Umbilical cord (tissue), 2 donors: ENCODE results near the gene ZBTB7C. TPM values are rescaled to one million over a fixed set of nuclear protein-coding genes. Genes with fewer than 3 reads are reported as not detected.

Source experiments
- DNase-seq: peaks from one replicate; pipeline ENCODE4 v3.0.0-alpha.2; 2015; ENCODE audit warnings: low spot score
- total RNA-seq: library from RNA; depleted of rRNA; stranded (reverse); fragments of >200 nt; gene quantifications from one replicate; pipeline ENCODE4 v1.2.3, GENCODE V29; 2014; ENCODE audit warnings: low replicate concordance; ENCODE audit not compliant: insufficient read depth

Gene ZBTB7C
- total RNA-seq, 1 donor from 2014 or later, result 1.7 TPM

GRCh38 chr18:48098538-48098937 is 310.6 kb downstream of the ZBTB7C start:
- no peak for DNase-seq

GRCh38 chr18:48098007-48098406 is 311.2 kb downstream of the ZBTB7C start:
- no peak for DNase-seq

- DNase-seq, result no peak
These were observed 313.5 kb downstream of the ZBTB7C start for GRCh38 chr18:48095726-48096125.

- no peak for DNase-seq
These were observed 316.1 kb downstream of the ZBTB7C start for GRCh38 chr18:48093104-48093503.

GRCh38 chr18:48091869-48092497 is 317.2 kb downstream of the ZBTB7C start:
- DNase-seq, result no peak

GRCh38 chr18:48090702-48091101 is 318.5 kb downstream of the ZBTB7C start:
- no peak for DNase-seq

- DNase-seq, result no peak
These were observed 319.2 kb downstream of the ZBTB7C start for GRCh38 chr18:48090021-48090420.

GRCh38 chr18:48085781-48086487 is 323.2 kb downstream of the ZBTB7C start:
- no peak for DNase-seq

GRCh38 chr18:48084858-48085257 is 324.3 kb downstream of the ZBTB7C start:
- DNase-seq, result no peak

GRCh38 chr18:48084041-48084757 is 325.0 kb downstream of the ZBTB7C start:
- no peak for DNase-seq

- no peak for DNase-seq
These were observed 328.6 kb downstream of the ZBTB7C start for GRCh38 chr18:48080546-48080945.

- no peak for DNase-seq
These were observed 329.3 kb downstream of the ZBTB7C start for GRCh38 chr18:48079885-48080284.

- no peak for DNase-seq
These were observed 330.7 kb downstream of the ZBTB7C start for GRCh38 chr18:48078448-48078847.

GRCh38 chr18:48077291-48077690 is 331.9 kb downstream of the ZBTB7C start:
- no peak for DNase-seq

- no peak for DNase-seq
These were observed 332.7 kb downstream of the ZBTB7C start for GRCh38 chr18:48076461-48076860.

GRCh38 chr18:48075707-48076093 is 333.5 kb downstream of the ZBTB7C start:
- DNase-seq, result no peak

- no peak for DNase-seq
These were observed 334.1 kb downstream of the ZBTB7C start for GRCh38 chr18:48074929-48075706.

- no peak for DNase-seq
These were observed 335.8 kb downstream of the ZBTB7C start for GRCh38 chr18:48073211-48073930.

- DNase-seq, result no peak
These were observed 336.6 kb downstream of the ZBTB7C start for GRCh38 chr18:48072428-48073204.

GRCh38 chr18:48068916-48069445 is 340.2 kb downstream of the ZBTB7C start:
- DNase-seq, result no peak
